Pulmonary artery endothelial cell (primary cell): Measurements from ENCODE around the gene OR51I2. TPM values are rescaled to one million over a fixed set of nuclear protein-coding genes. Genes with fewer than 3 reads are reported as not detected.

Experiments
- DNase-seq: peaks from one replicate; pipeline ENCODE4 v3.0.0-alpha.2; 2011; ENCODE audit warnings: low read depth, low spot score
- total RNA-seq: library from RNA; depleted of rRNA; stranded (reverse); fragments of >200 nt; gene quantifications from 2 replicates; pipeline ENCODE4 v1.2.3, GENCODE V29; 2014

OR51I2 gene
- total RNA-seq, 1 donor from 2014 or later: not detected

- DNase-seq: no peak
Observed at GRCh38 chr11:5505363-5506048, 56.4 kb downstream of the OR51I2 start.

Other genes with a start within 250 kb of the OR51I2 start
- gene OR51V1, start 248.6 kb upstream of the OR51I2 start, total RNA-seq: not detected in 2 replicates
- gene HBB, start 222.3 kb upstream of the OR51I2 start, total RNA-seq: not detected in 2 replicates
- gene HBD, start 214.8 kb upstream of the OR51I2 start, total RNA-seq: not detected in 2 replicates
- gene HBG1, start 199.5 kb upstream of the OR51I2 start, total RNA-seq: not detected in 2 replicates
- not detected in 2 replicates for gene HBG2, start 194.5 kb upstream of the OR51I2 start, total RNA-seq
- gene HBE1, start 179.4 kb upstream of the OR51I2 start, total RNA-seq: not detected in 2 replicates
- not detected in 2 replicates for gene OR51B4, start 147.4 kb upstream of the OR51I2 start, total RNA-seq
- not detected in 2 replicates for gene OR51B2, start 125.0 kb upstream of the OR51I2 start, total RNA-seq
- gene OR51B5, start 105.8 kb upstream of the OR51I2 start, total RNA-seq: not detected in 2 replicates
- not detected in 2 replicates for gene OR51B6, start 97.8 kb upstream of the OR51I2 start, total RNA-seq
- gene OR51M1, start 65.5 kb upstream of the OR51I2 start, total RNA-seq: not detected in 2 replicates
- gene OR51Q1, start 27.2 kb upstream of the OR51I2 start, total RNA-seq: not detected in 2 replicates
- gene OR51I1, start 7.8 kb upstream of the OR51I2 start, total RNA-seq: not detected in 2 replicates
- gene OR52D1, start 39.4 kb downstream of the OR51I2 start, total RNA-seq: not detected in 2 replicates
- gene UBQLN3, start 60.6 kb downstream of the OR51I2 start, total RNA-seq: not detected in 2 replicates
- gene UBQLNL, start 67.4 kb downstream of the OR51I2 start, total RNA-seq: 0.04 TPM in 1 of 2 replicates, not detected in the other
- gene OR52H1, start 99.2 kb downstream of the OR51I2 start, total RNA-seq: not detected in 2 replicates
- gene OR52B6, start 131.6 kb downstream of the OR51I2 start, total RNA-seq: not detected in 2 replicates
- gene TRIM6, start 147.3 kb downstream of the OR51I2 start, total RNA-seq: 2.0 TPM in 2 replicates
- 11.3 and 12.9 TPM in 2 replicates for gene TRIM34, start 175.7 kb downstream of the OR51I2 start, total RNA-seq
- gene TRIM5, start 235.8 kb downstream of the OR51I2 start, total RNA-seq: 56.6 and 77.9 TPM in 2 replicates
- 116 and 129 TPM in 2 replicates for gene TRIM22, start 240.5 kb downstream of the OR51I2 start, total RNA-seq